Breast epithelium (tissue), 4 donors: ENCODE results near the gene LILRB4. TPM values are rescaled to one million over a fixed set of nuclear protein-coding genes. Genes with fewer than 3 reads are reported as not detected.

Source experiments
- DNase-seq, 2 donors: peaks; one replicate each; pipeline ENCODE4 v3.0.0-alpha.2; 2019; ENCODE audit warnings: low spot score in 2 of 2
- H3K27ac ChIP-seq, 2 donors: fragments of 200-600 bp; sonication (generic) in 1 of 2; one replicate each; pipeline ENCODE4 v1.5.1; 2016 to 2019; ENCODE audit warnings: mild to moderate bottlenecking in 1 of 2
- H3K27me3 ChIP-seq, 2 donors: fragments of 200-600 bp; sonication (generic) in 1 of 2; one replicate each; pipeline versions ENCODE4 v1.5.1 to v1.6.0; 2017 to 2019; ENCODE audit warnings: control low read depth in 1 of 2, mild to moderate bottlenecking in 1 of 2
- H3K36me3 ChIP-seq: fragments of 200-600 bp; one replicate; pipeline ENCODE4 v1.5.1; 2019
- H3K4me1 ChIP-seq, 2 donors: fragments of 200-600 bp; sonication (generic); one replicate each; pipeline ENCODE4 v1.5.1; 2016 to 2019; ENCODE audit warnings: control low read depth in 1 of 2
- H3K4me3 ChIP-seq, 3 donors: fragments of 200-600 bp; sonication (generic); 1 replicate in 2 of 3; 2 replicates in 1 of 3; pipeline ENCODE4 v1.5.1; 2016 to 2019; ENCODE audit warnings: mild to moderate bottlenecking in 3 of 3, moderate library complexity in 2 of 3
- H3K9me3 ChIP-seq, 2 donors: fragments of 200-600 bp; sonication (generic) in 1 of 2; one replicate each; pipeline ENCODE4 v1.5.1; 2016 to 2019; ENCODE audit warnings: control low read depth in 1 of 2
- CTCF ChIP-seq, 3 donors: fragments of 450-650 bp; IDR thresholded peaks; one replicate each; pipeline ENCODE4 v1.5.1; 2016 to 2017; ENCODE audit warnings: antibody characterized with exemption in 3 of 3, mild to moderate bottlenecking in 3 of 3, moderate library complexity in 3 of 3
- POLR2A ChIP-seq: fragments of 450-650 bp; IDR thresholded peaks from one replicate; pipeline ENCODE4 v1.6.1; 2016; ENCODE audit warnings: antibody characterized with exemption, mild to moderate bottlenecking, moderate library complexity
- POLR2AphosphoS5 ChIP-seq, 3 donors: sonication (generic); formaldehyde crosslinking; IDR thresholded peaks; one replicate each; pipeline ENCODE4 v1.6.1; 2017; ENCODE audit warnings: antibody characterized with exemption in 3 of 3
- intact Hi-C: fragments of 100-400 bp; cut with DNase I; formaldehyde crosslinking; loops from one replicate; pipeline ENCODE4 v1.15.1; 2023; ENCODE audit warnings: low total_unique reads
- total RNA-seq, 3 donors: library from RNA; depleted of rRNA; stranded (reverse); fragments of >200 nt; gene quantifications; one replicate each; pipeline ENCODE4 v1.1.0, GENCODE V29; 2016

The LILRB4 gene
- total RNA-seq, 3 donors from 2014 or later: 1.3 to 17.6 (median 10.1) TPM

- TF ChIP-seq POLR2A (no peak), CTCF (IDR thresholded peaks at IDR 0.05) (no peak)
- H3K36me3 ChIP-seq: no peaks in the 10 kb centered on the region
- intact Hi-C loops: no loop called here
- H3K9me3 ChIP-seq: no peaks in the 10 kb centered on the region
- DNase-seq: no peak
- H3K4me1 ChIP-seq: no peaks in the 10 kb centered on the region
- peaks cover 0 to 26% of the 10 kb centered on the region in 2 donors for H3K27me3 ChIP-seq
- no peak overlapping the region for H3K4me3 ChIP-seq
- no peak overlapping the region for H3K27ac ChIP-seq
These were observed 2.5 kb upstream of the LILRB4 start for GRCh38 chr19:54660306-54660705.

GRCh38 chr19:54660964-54661363 is 1.8 kb upstream of the LILRB4 start:
- Histone ChIP-seq H3K4me3 (no peak overlapping the region), H3K36me3 (no peaks in the 10 kb centered on the region), H3K9me3 (no peaks in the 10 kb centered on the region), H3K27me3 (peaks cover 0 to 31% of the 10 kb centered on the region in 2 donors), H3K27ac (no peak overlapping the region), H3K4me1 (no peaks in the 10 kb centered on the region)
- no peak for DNase-seq
- intact Hi-C loops: no loop called here
- TF ChIP-seq POLR2A: no peak
- TF ChIP-seq POLR2AphosphoS5 (IDR thresholded peaks at IDR 0.05): no peak
- TF ChIP-seq CTCF (IDR thresholded peaks at IDR 0.05): no peak

GRCh38 chr19:54661846-54662481 is 821 bp upstream of the LILRB4 start:
- Histone ChIP-seq H3K27ac (no peak overlapping the region), H3K4me1 (no peaks in the 10 kb centered on the region), H3K4me3 (no peak overlapping the region), H3K36me3 (no peaks in the 10 kb centered on the region), H3K27me3 (peaks cover 0 to 31% of the 10 kb centered on the region in 2 donors), H3K9me3 (no peaks in the 10 kb centered on the region)
- DNase-seq: no peak
- intact Hi-C loops: no loop called here
- no peak for TF ChIP-seq POLR2A
- TF ChIP-seq POLR2AphosphoS5 (IDR thresholded peaks at IDR 0.05): no peak
- TF ChIP-seq CTCF (IDR thresholded peaks at IDR 0.05): no peak

GRCh38 chr19:54665530-54665929 is 2.7 kb downstream of the LILRB4 start:
- peaks cover 0 to 30% of the 10 kb centered on the region in 2 donors for H3K27me3 ChIP-seq
- TF ChIP-seq POLR2AphosphoS5 (IDR thresholded peaks at IDR 0.05) (no peak), POLR2A (no peak), CTCF (IDR thresholded peaks at IDR 0.05) (no peak)
- intact Hi-C loops: no loop called here
- no peak for DNase-seq
- H3K27ac ChIP-seq: no peak overlapping the region
- H3K4me3 ChIP-seq: no peak overlapping the region
- H3K9me3 ChIP-seq: no peaks in the 10 kb centered on the region
- H3K4me1 ChIP-seq: no peaks in the 10 kb centered on the region
- H3K36me3 ChIP-seq: no peaks in the 10 kb centered on the region

GRCh38 chr19:54667217-54667616 is 4.4 kb downstream of the LILRB4 start:
- no peak for TF ChIP-seq CTCF (IDR thresholded peaks at IDR 0.05)
- Histone ChIP-seq H3K36me3 (no peaks in the 10 kb centered on the region), H3K27ac (no peak overlapping the region), H3K4me3 (no peak overlapping the region), H3K4me1 (no peaks in the 10 kb centered on the region), H3K9me3 (no peaks in the 10 kb centered on the region), H3K27me3 (peaks cover 0 to 38% of the 10 kb centered on the region in 2 donors)
- DNase-seq: no peak
- intact Hi-C loops: no loop called here
